Stimulated activated CD8-positive, alpha-beta memory T cell treated with anti-CD3 and anti-CD28 coated beads, Interleukin-12 subunit alpha, Interleukin-12 subunit beta, amount 100 ng/mL, for 24 hours (primary cell): ENCODE data around the gene MGA.
"Not testable (repeated sequence)": the region's sequence is repeated elsewhere in the genome, so short reads cannot be mapped to it uniquely, and the experiment has no call there.

Experiments
- DNase-seq: peaks from one replicate; pipeline ENCODE4 v3.0.0-alpha.2; 2020; ENCODE audit errors: extremely low read depth

Gene MGA

DNA sequence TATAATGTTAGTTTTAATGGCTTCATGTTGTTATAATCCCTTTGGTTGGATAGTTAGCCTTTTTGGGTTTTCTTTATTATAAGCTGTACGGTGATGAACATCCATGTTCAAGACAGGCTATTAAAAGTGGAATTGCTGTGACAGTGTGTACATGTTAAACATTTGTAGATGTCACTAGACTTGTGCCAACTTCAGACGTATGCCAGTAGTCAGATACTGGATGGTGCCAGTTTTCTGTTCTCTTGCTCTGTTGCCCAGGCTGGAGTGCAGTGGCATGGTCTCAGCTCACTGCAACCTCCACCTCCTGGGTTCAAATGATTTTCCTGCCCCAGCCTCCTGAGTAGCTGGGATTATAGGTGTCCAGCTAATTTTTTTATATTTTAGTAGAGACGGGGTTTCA lies 54.1 kb downstream of the MGA start:
- no peak for DNase-seq

DNA sequence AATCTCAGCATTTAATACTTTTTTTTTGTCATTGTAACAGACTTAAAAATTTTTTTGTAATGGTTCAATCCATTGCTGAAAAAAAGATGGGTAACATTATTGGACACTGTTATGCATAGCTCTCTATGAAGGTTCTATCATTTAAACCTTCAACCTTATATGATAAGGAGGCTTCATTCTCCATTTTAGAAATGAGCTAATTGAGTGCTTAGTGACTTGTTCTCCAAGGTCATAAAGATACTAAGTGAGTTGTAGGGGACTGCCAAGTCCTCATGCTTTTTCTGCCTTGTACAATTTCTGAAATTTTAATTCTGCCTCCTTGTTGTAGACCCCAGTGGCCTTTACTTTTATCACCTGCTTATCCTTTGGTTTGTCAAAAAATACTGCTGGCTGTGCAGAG lies 56.7 kb downstream of the MGA start:
- no peak for DNase-seq

DNA sequence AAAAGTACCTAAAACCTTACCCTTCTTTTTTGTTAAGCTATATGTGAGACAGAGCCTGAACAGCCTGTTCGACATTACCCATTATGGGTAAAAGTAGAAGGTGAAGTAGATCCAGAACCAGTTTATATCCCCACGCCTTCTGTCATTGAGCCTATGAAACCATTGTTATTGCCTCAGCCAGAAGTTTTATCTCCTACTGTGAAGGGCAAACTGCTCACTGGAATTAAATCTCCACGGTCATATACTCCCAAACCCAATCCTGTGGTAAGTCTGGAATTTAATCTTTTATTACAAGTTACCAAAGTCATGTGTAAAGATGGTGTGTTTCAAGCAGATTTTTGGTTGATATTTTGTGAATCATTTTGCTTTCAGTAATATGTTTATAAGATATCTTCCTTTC lies 66.9 kb downstream of the MGA start:
- DNase-seq: no peak

DNA sequence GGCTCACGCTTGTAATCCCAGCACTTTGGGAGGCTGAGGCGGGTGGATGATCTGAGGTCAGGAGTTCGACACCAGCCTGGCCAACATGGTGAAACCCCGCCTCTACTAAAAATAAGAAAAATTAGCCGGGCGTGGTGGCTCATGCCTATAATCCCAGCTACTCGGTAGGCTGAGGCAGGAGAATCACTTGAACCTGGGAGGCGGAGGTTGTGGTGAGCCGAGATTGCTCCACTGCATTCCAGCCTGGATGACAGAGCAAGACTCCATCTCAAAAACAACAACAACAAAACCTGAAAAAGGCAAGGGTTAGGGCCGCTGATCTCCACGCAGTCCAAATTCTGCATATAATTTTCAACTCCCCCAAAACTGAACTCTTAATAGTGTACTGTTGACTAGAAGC lies 67.9 kb downstream of the MGA start:
- DNase-seq: not testable (repeated sequence)

DNA sequence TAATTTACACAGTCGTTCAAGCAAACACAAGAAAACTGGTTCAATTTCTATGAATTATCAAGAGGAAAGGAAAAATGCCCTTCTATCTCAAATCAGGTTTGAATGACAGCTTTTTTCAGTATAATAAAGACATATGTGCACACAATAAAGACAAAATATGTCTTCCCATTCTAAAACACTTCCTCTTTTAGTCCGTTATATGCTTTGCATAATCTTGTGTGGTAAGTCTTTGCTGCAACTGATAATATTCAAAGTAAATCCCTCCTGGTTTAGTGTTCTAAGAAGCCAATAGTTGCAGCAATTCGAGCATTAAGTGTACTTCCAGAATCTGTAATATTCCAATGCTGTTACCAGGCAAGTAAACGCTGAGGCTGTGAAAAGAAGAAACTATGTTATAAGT lies 70.3 kb downstream of the MGA start:
- DNase-seq: no peak

DNA sequence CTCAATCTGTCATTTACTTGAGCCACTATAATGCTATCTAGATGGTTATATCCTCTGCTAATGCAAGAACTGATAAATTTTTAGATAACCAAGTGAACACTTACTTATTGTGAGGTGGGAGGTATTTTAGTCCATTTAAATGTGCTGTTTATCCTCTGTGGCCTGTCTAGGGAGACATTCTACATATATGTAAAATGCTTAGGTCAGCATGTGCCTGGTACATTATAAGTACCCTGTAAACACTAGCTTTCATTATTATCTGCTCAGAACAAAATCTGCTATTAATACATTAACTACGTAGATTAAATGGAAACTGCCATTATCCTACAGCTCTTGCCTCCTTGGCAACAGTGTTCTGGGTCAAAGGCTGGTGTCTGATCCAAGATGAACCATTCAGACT lies 72.3 kb downstream of the MGA start:
- DNase-seq: no peak

DNA sequence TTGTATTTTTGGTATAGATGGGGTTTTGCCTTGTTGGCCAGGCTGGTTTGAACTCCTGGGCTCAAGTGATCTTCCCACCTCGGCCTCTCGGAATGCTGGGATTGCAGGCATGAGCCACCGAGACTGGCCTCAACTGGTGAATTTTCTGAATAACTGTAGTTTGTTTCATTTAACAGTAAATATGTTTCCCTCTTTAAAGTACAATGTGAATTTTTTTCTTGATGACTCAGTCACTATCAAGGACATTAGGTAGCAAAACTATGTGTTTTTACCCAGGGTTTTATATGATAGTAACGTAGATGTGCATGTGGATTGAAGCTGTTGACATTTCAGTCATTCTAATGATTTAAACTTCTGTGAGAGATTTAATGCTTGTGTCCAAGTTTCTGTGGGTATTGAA lies 73.9 kb downstream of the MGA start:
- DNase-seq: no peak

DNA sequence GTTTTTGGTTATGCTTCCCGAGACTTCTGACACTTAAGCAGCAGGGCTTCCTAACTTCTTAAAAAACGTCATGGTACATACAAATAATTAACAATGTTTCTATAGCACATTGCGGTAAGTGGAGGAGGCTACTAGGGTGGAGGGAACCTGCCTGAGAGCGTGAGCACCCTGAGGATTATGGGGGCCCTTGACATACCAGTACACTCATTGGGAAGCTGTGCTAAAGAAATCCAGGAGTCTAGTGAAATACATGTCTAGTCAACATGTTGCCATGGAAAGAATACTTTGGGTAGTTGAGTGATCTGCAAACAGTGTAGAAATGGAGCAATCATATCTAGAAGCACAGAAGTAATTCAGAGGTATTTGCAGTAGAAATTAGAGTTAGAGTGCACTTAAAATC lies 74.8 kb downstream of the MGA start:
- no peak for DNase-seq

DNA sequence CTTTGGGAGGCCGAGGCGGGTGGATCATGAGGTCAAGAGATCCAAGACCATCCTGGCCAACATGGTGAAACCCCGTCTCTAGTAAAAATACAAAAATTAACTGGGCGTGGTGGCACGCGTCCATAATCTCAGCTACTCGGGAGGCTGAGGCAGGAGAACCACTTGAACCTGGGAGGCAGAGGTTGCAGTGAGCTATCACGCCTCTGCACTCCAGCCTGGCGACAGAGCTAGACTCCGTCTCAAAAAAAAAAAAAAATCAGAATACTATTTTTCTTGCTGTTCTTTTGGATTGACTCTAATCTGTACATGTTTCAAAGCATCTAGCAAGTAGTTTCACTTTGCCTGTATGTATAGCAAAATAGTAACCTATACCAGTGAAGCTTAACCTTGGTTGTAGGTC lies 75.3 kb downstream of the MGA start:
- not testable (repeated sequence) for DNase-seq

DNA sequence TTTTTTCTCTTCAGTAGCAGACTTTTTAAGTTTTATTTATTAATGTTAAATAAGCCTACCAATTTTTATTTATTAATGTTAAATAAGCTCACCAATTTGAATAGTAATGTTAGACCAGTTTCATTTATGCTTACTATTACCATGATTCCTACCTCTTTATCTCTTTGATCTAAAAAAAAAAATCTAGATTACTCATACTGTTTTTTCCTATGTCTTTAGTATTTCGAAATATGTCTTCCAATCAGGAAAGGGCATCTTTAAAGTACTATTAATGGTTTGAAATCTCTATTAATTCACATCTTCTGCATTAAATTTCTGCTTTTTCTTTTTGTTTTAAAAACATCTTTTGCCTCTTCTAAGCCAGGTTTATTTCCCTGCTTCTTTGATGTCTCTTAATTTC lies 86.6 kb downstream of the MGA start:
- DNase-seq: no peak

DNA sequence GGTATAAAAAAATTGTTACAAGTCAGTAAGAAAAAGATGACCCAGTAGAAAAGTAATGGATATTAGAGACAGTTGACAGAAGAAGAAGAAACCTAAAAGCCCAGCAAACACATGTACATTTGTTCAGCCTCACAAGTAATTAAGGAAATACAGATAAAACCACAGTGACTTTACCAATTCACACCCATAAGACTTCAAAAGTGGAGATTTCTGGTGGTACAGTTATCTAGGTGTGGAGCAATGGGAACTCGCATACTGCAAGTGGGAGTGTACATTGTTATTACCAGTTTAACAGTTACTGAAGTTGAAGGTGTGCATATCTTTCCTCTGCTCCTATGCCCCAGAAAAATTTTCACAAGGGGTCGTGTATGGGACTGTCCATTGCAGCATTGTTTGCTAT lies 96.0 kb downstream of the MGA start:
- DNase-seq: no peak

DNA sequence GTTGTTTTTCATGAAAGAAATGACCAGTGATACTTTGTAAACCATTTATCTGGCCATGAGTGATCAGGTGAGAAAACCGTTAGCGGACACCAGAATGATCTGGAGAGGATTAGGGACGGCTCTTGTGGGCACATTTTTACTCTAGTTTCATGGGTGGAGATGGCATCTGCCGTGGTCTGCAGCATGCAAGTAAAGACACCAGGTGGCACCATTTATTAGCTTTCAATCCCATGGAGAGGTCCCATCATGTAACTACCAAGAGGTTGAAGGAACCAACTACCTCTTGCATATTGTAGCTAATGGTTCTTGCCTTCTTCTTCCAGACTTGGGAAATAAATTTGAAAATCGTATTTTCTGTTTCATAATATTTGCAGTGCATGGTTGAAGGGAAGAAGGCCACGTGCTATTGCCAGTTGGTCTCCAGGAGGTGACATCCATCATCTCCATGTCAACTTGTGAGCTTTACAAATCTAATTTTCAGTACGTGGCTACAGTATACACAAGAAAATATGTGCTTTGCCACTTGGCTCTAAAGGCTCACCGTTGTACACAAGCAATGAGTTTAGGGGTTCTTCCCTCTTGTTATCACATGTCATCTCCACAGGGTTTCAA lies 112.6 kb downstream of the MGA start:
- no peak for DNase-seq

DNA sequence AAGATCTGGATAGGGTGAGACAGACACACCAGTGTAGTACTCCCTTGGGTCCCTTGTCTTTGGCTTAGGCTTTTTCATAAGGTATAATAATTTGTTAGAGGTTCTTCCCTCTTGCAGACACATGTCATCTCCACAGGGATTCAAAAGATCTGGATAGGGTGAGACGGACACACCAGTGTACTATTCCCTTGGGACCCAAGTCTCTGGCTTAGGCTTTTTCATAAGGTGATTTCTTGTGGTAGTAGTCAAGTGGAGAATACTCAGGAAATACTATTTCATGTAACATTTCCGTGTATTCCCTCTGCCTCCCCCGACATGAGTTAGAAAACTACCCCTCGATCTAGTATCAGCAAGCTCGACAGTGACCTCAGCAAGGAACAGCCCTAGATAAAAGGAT lies 113.1 kb downstream of the MGA start:
- no peak for DNase-seq

DNA sequence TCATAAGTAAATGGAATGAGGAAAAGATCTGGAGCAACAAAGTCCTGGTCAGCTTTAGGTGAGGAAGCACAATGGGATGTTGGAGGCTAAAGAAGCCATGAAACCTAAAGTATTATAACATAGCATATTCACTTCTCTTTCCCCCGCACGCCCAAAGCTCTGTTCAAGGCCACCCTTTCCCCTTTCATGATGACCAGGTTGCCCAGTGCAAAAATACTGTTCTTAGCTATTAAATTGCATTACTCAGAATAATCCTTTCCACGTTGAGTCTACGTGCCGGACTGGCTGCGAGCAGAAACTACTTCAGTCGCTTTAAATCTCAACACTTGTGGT lies 113.5 kb downstream of the MGA start:
- DNase-seq: no peak

DNA sequence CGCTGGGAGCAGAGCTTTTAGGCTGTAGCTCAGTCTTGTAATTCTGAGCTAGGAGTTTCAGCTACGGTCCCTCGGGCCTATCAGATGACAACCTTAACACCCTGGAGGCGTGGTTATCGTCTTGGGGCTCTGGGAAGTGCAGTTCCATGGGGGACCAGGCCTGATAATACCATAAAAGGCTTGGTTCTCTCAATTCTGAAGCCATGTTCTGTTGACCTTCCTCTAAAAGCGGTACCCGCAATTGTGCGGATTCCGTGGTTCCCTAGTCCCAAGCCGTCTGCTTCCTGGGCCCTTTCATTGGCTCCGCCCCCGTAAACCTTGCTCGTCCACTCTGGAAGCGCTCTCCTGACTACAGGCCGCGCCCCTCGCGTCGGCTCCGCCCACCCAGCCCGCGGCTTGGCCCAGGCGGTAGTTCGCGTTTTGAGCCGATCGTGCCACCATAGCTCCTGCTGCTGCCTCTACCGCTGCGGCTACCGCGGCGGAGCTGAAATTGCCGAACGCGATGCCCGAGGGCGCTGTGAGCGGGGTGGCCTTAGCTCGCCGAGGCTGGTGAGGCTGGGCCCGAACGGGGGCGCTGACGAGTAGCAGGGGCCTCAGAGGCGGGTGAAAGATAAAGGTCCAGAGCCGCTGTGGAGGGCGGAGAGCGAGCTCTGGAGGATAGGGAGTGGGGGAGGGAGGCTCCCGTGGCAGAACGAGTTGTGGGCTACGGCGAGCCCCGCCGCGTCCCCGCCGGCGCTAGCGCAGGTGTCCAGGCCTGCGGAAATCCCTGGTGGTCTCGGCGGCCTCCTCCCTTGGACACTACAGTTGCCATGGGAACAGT lies 114.1 kb downstream of the MGA start, which contains the start of gene MAPKBP1:
TSS of gene MAPKBP1 (plus strand) at position 423 of the 820 bp plus-strand sequence. CDS start 792 bp downstream, outside the sequence.
- DNase-seq: peak; percentile 92

DNA sequence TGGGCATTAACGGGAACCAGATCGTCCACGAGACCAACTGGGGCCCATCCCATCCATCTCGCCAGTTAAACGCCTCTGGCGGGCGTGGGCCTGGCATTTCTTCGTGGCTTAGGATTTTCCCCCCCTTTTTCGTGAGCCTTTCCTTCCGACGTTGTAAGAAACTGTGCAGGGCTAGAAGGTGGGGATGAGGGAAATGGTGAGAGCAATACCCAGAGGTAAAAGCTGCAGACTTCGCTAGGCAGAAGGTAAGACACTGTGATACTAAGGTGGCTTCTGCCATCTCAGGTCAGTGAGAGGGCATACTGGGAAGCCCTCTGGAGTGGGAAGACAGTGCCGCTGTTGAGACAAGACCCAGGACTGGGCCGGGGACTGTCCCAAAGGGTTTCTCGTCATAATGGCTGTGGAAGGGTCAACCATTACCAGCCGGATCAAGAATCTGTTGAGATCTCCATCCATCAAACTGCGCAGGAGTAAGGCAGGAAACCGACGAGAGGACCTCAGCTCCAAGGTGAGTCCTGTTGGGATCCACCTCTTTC lies 114.7 kb downstream of the MGA start:
- no peak for DNase-seq

DNA sequence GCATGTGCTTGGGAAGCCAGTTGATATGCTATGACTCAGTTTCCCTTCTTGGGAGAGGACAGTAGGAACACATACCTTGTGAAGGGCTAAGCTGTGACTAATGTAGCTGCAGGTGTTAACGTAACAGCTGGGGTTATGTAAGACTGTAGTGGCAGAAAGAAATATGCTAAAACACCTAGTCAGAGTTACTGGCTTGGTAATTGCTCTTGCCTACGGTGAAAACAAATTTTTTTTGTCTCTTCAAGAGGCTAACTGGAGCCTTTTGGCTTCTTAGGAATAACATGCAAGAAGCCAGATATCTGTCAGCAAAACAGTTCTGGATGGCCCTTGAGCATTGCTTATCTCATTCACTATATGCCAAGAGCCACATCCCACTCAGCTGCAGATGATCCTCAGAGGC lies 115.4 kb downstream of the MGA start:
- no peak for DNase-seq

DNA sequence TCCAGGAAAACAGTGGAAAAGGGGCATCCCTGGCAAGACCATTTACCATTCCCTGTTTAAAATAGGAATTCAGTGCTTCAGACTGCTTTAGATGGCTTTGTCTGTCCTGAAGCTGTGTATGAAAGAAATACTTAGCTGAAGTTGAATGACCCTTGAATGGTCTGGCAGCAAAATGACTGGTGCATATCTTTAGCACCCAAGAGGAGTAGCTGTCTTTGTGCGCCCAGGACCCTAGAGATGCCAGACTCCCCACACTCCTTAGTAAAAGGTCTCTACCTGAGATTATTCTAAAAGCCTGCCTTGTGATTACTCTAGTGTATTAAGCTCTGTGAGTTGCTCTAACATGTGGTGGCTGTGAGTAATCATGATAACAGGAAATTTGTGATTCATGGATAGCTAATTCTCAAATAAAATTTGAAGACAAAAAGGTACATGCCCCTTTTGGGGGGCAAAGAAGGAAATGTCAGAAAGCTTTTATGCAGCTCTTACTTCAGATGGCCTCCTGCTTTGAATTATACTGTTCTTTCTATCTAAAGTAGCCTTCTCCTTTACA lies 117.3 kb downstream of the MGA start:
- no peak for DNase-seq

DNA sequence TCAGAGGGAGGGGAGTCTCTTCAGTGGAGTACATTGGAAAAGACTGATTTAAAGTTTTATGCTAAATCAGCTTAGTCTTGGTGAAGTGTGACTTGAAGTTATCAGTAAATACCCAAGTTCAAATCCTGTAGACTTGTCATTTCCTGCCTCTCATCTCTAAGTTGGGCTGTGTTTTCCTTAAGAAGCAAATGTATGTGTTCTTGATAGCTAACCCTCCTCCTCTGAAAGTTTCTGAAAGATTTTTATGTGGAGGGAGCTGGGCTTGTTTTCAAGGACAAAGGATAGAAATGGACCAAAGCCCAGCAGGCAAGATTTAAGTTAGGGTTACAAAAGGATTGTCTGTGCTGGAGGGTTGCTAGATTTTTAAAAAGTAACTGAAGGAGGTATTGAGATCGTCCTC lies 118.3 kb downstream of the MGA start:
- DNase-seq: no peak

DNA sequence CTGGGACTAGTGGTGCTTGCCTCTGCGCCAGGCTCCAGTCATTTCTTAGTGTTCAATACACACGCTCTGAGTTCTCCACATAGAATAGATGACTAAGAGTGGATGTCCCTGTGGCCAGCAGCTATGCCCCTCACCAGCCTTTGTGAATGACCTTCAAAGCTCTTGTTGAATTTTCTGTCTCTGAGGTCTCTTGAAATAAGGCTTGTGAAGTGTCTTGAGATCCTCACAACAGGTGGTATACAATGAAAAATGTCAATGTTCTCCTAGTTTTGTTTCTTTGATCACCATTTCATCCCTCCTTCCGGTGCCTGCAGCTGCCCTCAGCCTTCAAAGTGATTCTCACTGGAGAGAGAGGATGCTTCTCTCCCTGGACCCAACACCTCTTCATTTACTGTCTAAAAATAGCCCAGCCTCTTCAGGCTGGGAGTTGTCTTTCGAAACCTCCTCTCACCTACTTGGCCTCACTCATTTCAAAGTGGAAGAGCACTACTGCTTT lies 119.5 kb downstream of the MGA start:
- DNase-seq: no peak

DNA sequence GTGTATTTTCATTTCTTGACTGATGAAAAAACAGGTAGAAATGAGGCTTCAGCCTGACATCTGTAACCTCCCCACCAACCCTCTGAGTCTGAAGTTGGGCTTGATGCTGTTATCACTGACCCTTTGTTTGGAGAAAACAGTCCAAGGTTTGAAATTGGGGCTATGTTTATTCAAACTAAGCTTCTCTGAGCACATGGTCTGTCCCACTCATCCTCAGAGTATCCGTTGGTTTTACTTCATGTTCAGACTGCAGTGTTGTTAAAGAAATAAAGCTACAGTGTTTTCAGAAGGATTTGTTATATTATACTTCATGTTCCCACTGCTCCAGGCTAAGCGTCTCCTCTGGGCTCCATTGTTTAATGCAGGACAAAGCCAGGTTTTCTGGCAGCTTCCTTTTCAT lies 120.1 kb downstream of the MGA start:
- no peak for DNase-seq

DNA sequence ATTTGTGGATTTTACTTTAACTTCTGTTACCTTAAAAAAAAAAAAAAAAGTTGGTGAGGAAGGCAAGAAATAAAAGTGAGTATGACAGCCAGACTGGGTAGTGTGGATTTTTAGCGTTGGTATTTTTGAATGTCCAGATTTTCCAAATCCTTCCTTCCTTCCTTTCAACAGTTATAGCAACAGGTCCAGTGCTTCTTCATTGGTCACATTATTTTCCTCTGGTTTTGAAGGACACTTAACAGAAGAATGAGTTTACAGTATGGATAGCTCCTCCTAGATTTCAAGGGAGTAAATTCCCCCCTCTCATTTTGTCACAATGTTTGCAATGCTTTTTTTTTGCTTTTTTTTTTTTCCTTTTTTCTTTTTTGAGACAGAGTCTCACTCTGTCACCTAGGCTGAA lies 120.5 kb downstream of the MGA start:
- DNase-seq: no peak
